GM12878 (cell line): ENCODE measurements around the gene NOB1. TPM values are rescaled to one million over a fixed set of nuclear protein-coding genes. Genes with fewer than 3 reads are reported as not detected.

Experiments used
- ATAC-seq: fragments of 200-7000 bp; cut with Tn5 transposase; 3 replicates; pipeline ENCODE4 v1.9.1; 2020; ENCODE audit warnings: mild to moderate bottlenecking, moderate library complexity
- BruUV-seq: library from RNA; stranded (reverse); fragments of 400-500 nt; replicated peaks from 2 replicates; lab custom pipeline; 2021; lab: Mats Ljungman, UMichigan
- CTCF ChIA-PET: fragments of 300-600 bp; sonication (Branson Sonifier 250); formaldehyde crosslinking; extraction: SDS; loops from one replicate; lab custom pipeline; 2021; ENCODE audit warnings: inconsistent platforms; lab: Yijun Ruan, JAX
- POLR2A ChIA-PET: fragments of 350-600 bp; formaldehyde crosslinking; extraction: SDS; loops from one replicate; lab custom pipeline; 2021; ENCODE audit warnings: inconsistent platforms; lab: Charles Lee
- RAD21 ChIA-PET: fragments of 300-600 bp; sonication (Branson Sonifier 250); formaldehyde crosslinking; loops from one replicate; lab custom pipeline; 2023; ENCODE audit warnings: antibody characterized with exemption; ENCODE audit not compliant: unreplicated experiment; lab: Charles Lee
- SMC1A ChIA-PET: fragments of 300-600 bp; sonication (Branson Sonifier 250); formaldehyde crosslinking; loops from one replicate; lab custom pipeline; 2023; ENCODE audit not compliant: unreplicated experiment, uncharacterized antibody; lab: Charles Lee
- DNase-seq: peaks from one replicate; pipeline ENCODE4 v3.0.0-alpha.2; 2011; ENCODE audit warnings: low read depth, low spot score
- FAIRE-seq: peaks from 3 replicates; lab custom pipeline; 2011; peaks lifted over from hg19 to GRCh38; lab: Jason Lieb, UNC
- H2AFZ ChIP-seq: 2 replicates; pipeline ENCODE4 v1.6.0; 2011; ENCODE audit warnings: low read depth, low read length, control low read depth; ENCODE audit not compliant: control insufficient read depth
- H3K27ac ChIP-seq: 2 replicates; pipeline ENCODE4 v1.5.1; 2011; ENCODE audit warnings: control low read depth; ENCODE audit not compliant: control insufficient read depth, insufficient read depth
- H3K27me3 ChIP-seq, 2 experiments: replicated peaks in 1 of 2; 2 replicates each; pipeline versions ENCODE4 v1.6.0 to v1.6.1; 2011; ENCODE audit warnings: low read length in 1 of 2; ENCODE audit not compliant: control insufficient read depth in 2 of 2, insufficient read depth in 2 of 2
- H3K36me3 ChIP-seq, 2 experiments: 2 replicates each; pipeline ENCODE4 v1.5.1; 2011; ENCODE audit warnings: low read length in 1 of 2; ENCODE audit not compliant: control insufficient read depth in 2 of 2, insufficient read depth in 2 of 2
- H3K4me1 ChIP-seq: 2 replicates; pipeline ENCODE4 v1.6.1; 2011; ENCODE audit warnings: mild to moderate bottlenecking, low read length, moderate library complexity, mixed read lengths; ENCODE audit not compliant: control insufficient read depth, insufficient read depth
- H3K4me2 ChIP-seq: 2 replicates; pipeline ENCODE4 v1.6.0; 2011; ENCODE audit warnings: control low read depth; ENCODE audit not compliant: control insufficient read depth, insufficient read depth
- H3K4me3 ChIP-seq: fragments of 200-600 bp; sonication (generic); 2 replicates; pipeline ENCODE4 v1.5.1; 2016
- H3K79me2 ChIP-seq: 2 replicates; pipeline ENCODE4 v1.6.0; 2011; ENCODE audit warnings: low read length; ENCODE audit not compliant: control insufficient read depth, insufficient read depth
- H3K9ac ChIP-seq: 2 replicates; pipeline ENCODE4 v1.8.0; 2011; ENCODE audit warnings: low read length, control low read depth, mixed read lengths; ENCODE audit not compliant: control insufficient read depth, insufficient read depth
- H3K9me3 ChIP-seq: replicated peaks from 3 replicates; pipeline ENCODE4 v1.5.1; 2011; ENCODE audit warnings: mild to moderate bottlenecking, low read length; ENCODE audit not compliant: control insufficient read depth, insufficient read depth
- H4K20me1 ChIP-seq: 2 replicates; pipeline ENCODE4 v1.6.0; 2011; ENCODE audit not compliant: control insufficient read depth, insufficient read depth
- GABPA ChIP-seq: IDR thresholded peaks from 2 replicates; pipeline ENCODE4 v1.6.1; 2014; ENCODE audit warnings: antibody characterized with exemption, low read depth, mild to moderate bottlenecking, inconsistent platforms
- NKRF ChIP-seq: fragments of 450-650 bp; conservative IDR thresholded peaks from 2 replicates; pipeline ENCODE4 v1.6.1; 2017; ENCODE audit warnings: mild to moderate bottlenecking, moderate library complexity
- POLR2AphosphoS5 ChIP-seq: IDR thresholded peaks from 2 replicates; pipeline ENCODE4 v1.6.1; 2011; ENCODE audit warnings: mild to moderate bottlenecking, low read length, inconsistent platforms
- SMAD1 ChIP-seq: fragments of 450-650 bp; IDR thresholded peaks from 2 replicates; pipeline ENCODE4 v1.6.1; 2018; ENCODE audit warnings: mild to moderate bottlenecking, low read depth; ENCODE audit not compliant: partially characterized antibody
- ZNF274 ChIP-seq: IDR thresholded peaks from one replicate; pipeline ENCODE4 v1.8.0; 2011; ENCODE audit not compliant: insufficient read length, insufficient read depth
- ZNF592 ChIP-seq: fragments of 450-650 bp; IDR thresholded peaks from 2 replicates; pipeline ENCODE4 v1.6.1; 2017; ENCODE audit warnings: mild to moderate bottlenecking, moderate library complexity
- ZNF687 ChIP-seq: fragments of 450-650 bp; IDR thresholded peaks from 2 replicates; pipeline ENCODE4 v1.6.1; 2017; ENCODE audit warnings: mild to moderate bottlenecking, moderate library complexity
- WGBS: methylation state at CpG from one replicate; pipeline ENCODE4 v1.1.6; 2016; ENCODE audit warnings: low lambda C conversion rate; ENCODE audit not compliant: insufficient replicate concordance, insufficient coverage; ENCODE audit errors: missing lambda C conversion rate; 5-methylcytosine and 5-hydroxymethylcytosine counted together
- in situ Hi-C: fragments of 300-500 bp; cut with MboI; formaldehyde crosslinking; loops from 9 replicates; pipeline ENCODE4 v1.14.3; 2018; ENCODE audit warnings: mixed read lengths
- intact Hi-C: fragments of 100-400 bp; cut with micrococcal nuclease; formaldehyde crosslinking; loops from one replicate; pipeline ENCODE4 v1.14.2; 2022; ENCODE audit not compliant: unreplicated experiment
- polyA plus RNA-seq, 11 experiments: library from polyadenylated mRNA; depleted of rRNA in 4 of 11; unstranded in 6 of 11; stranded (reverse) in 5 of 11; fragments of >200 nt; fragmentation: Nextera tagmentation in 4 of 11; fragmentation: Illumina TruSeq in 1 of 11; extraction: Ambion mirVana in 4 of 11; extraction: Trizol in 1 of 11; gene quantifications; 1 replicate in 1 of 11; 2 replicates in 10 of 11; pipeline versions ENCODE4 v1.2.1 to v1.2.3, GENCODE V29; 2011 to 2016; ENCODE audit warnings: inconsistent platforms in 2 of 11, missing spikeins in 2 of 11, low read depth in 1 of 11
- total RNA-seq, 4 experiments: library from RNA; depleted of rRNA in 3 of 4; stranded (reverse); fragments of >200 nt in 3 of 4; fragmentation: Illumina TruSeq in 1 of 4; extraction: Trizol in 1 of 4; gene quantifications; 2 replicates each; pipeline versions ENCODE4 v1.2.1 to v1.2.3, GENCODE V29; 2013 to 2021

Gene NOB1
- total and polyA plus RNA-seq, 10 of the 15 experiments (the other 5 are each of a cell fraction or from before 2014, with no cell fraction given), result 31.1 to 117 (median 78.0) TPM

GRCh38 chr16:69779724-69780123 lies 25.0 kb upstream of the NOB1 start:
- no peak for ATAC-seq
- H3K4me2 ChIP-seq, result no peak overlapping the region
- intact Hi-C loops, result no loop called here
- H3K9ac ChIP-seq, result no peak overlapping the region
- no peak for TF ChIP-seq ZNF687
- TF ChIP-seq, all 136 proteins: peak for 0
- BruUV-seq, result no TSS peak
- no peaks in the 10 kb centered on the region for H3K4me1 ChIP-seq
- DNase-seq, result no peak
- RAD21 ChIA-PET, result no interaction called here
- peaks cover 0 to 1% of the 10 kb centered on the region in 2 experiments for H3K36me3 ChIP-seq
- H3K27ac ChIP-seq, result no peak overlapping the region
- in situ Hi-C loops, result no loop called here
- H3K9me3 ChIP-seq, result peaks cover 8% of the 10 kb centered on the region; the same call in 2 of the 3 replicates
- no peak for FAIRE-seq
- H4K20me1 ChIP-seq, result no peaks in the 10 kb centered on the region
- POLR2A ChIA-PET, result no interaction called here
- H2AFZ ChIP-seq, result no peak overlapping the region
- WGBS, result 95% methylated on average over 2 of the region's 2 CpGs
- CTCF ChIA-PET, result no interaction called here
- no peak overlapping the region for H3K4me3 ChIP-seq
- no peaks in the 10 kb centered on the region; the same call in 1 of the 2 replicates for H3K79me2 ChIP-seq
- SMC1A ChIA-PET, result no interaction called here
- no peaks in the 10 kb centered on the region for H3K27me3 ChIP-seq

- H3K79me2 ChIP-seq, result peaks cover 17% of the 10 kb centered on the region
- intact Hi-C loops, result no loop called here
- POLR2A ChIA-PET, result no interaction called here
- TF ChIP-seq ZNF592 (no peak), ZNF274 (no peak), POLR2AphosphoS5 (no peak), GABPA (no peak), SMAD1 (no peak), NKRF (no peak)
These were observed 20.8 kb upstream of the NOB1 start for GRCh38 chr16:69775563-69775962.

More at GRCh38 chr16:69775563-69775962, 20.8 kb upstream of the NOB1 start:
- ChIA-PET RAD21 (no interaction called here), CTCF (no interaction called here), SMC1A (interaction anchor here (0.7 to 1.1 kb wide), 2 partner anchors 12 to 67 kb away, joined by 3 read pairs; no protein-coding TSS in a partner anchor)
- Histone ChIP-seq H3K4me3 (no peak overlapping the region), H3K27ac (no peak overlapping the region), H3K4me2 (no peak overlapping the region), H3K27me3 (no peaks in the 10 kb centered on the region), H3K36me3 (no peaks in the 10 kb centered on the region; a peak in 1 of 4 replicates), H2AFZ (no peak overlapping the region), H3K9me3 (peaks cover 12% of the 10 kb centered on the region; the same call in 2 of the 3 replicates), H3K9ac (no peak overlapping the region), H4K20me1 (no peaks in the 10 kb centered on the region), H3K4me1 (peaks cover 30% of the 10 kb centered on the region)
- ATAC-seq (no peak), FAIRE-seq (no peak), DNase-seq (no peak)
- no TSS peak for BruUV-seq
- in situ Hi-C loops, result no loop called here
